Hepatocyte (in vitro differentiated cells): ENCODE data around the gene PRLH.

ENCODE experiments used
- CTCF ChIP-seq: fragments of 200-600 bp; sonication (generic); IDR thresholded peaks from 2 replicates; pipeline ENCODE4 v1.5.1; 2016; ENCODE audit warnings: antibody characterized with exemption, mild to moderate bottlenecking; ENCODE audit not compliant: poor library complexity
- EZH2 ChIP-seq: fragments of 200-600 bp; sonication (generic); IDR thresholded peaks from 2 replicates; pipeline ENCODE4 v1.6.1; 2016; ENCODE audit warnings: antibody characterized with exemption, mild to moderate bottlenecking, borderline replicate concordance
- EZH2phosphoT487 ChIP-seq: fragments of 200-600 bp; sonication (generic); IDR thresholded peaks from one replicate; pipeline ENCODE4 v1.6.1; 2018; ENCODE audit warnings: antibody characterized with exemption, mild to moderate bottlenecking, low read depth, moderate library complexity; ENCODE audit not compliant: unreplicated experiment, severe bottlenecking

GRCh38 chr2:237603049-237603717, 36.8 kb downstream of the PRLH start:
- TF ChIP-seq CTCF (no peak), EZH2 (no peak), EZH2phosphoT487 (no peak)
